Suprapubic skin (tissue), 4 donors: ENCODE data around the gene FBLN1. TPM values are rescaled to one million over a fixed set of nuclear protein-coding genes. Genes with fewer than 3 reads are reported as not detected.
"Not testable (repeated sequence)": the region's sequence is repeated elsewhere in the genome, so short reads cannot be mapped to it uniquely, and the experiment has no call there.

Source experiments
- DNase-seq, 2 donors: peaks; one replicate each; pipeline ENCODE4 v3.0.0-alpha.2; 2019; ENCODE audit warnings: low spot score in 2 of 2
- H3K27ac ChIP-seq: fragments of 200-600 bp; sonication (generic); one replicate; pipeline ENCODE4 v1.5.1; 2019
- H3K27me3 ChIP-seq: fragments of 200-600 bp; sonication (generic); one replicate; pipeline ENCODE4 v1.5.1; 2019
- H3K36me3 ChIP-seq: fragments of 200-600 bp; sonication (generic); one replicate; pipeline ENCODE4 v1.5.1; 2019
- H3K4me1 ChIP-seq: fragments of 200-600 bp; sonication (generic); one replicate; pipeline ENCODE4 v1.5.1; 2019
- H3K4me3 ChIP-seq: fragments of 200-600 bp; sonication (generic); one replicate; pipeline ENCODE4 v1.5.1; 2019; ENCODE audit warnings: mild to moderate bottlenecking
- H3K9me3 ChIP-seq: fragments of 200-600 bp; sonication (generic); one replicate; pipeline ENCODE4 v1.5.1; 2019
- EP300 ChIP-seq: sonication (generic); formaldehyde crosslinking; IDR thresholded peaks from one replicate; pipeline ENCODE4 v1.6.1; 2017; ENCODE audit warnings: antibody characterized with exemption
- POLR2A ChIP-seq, 2 donors: fragments of 450-650 bp; IDR thresholded peaks; one replicate each; pipeline ENCODE4 v1.6.1; 2017; ENCODE audit warnings: antibody characterized with exemption in 2 of 2, mild to moderate bottlenecking in 2 of 2, moderate library complexity in 2 of 2
- POLR2AphosphoS5 ChIP-seq, 3 donors: sonication (generic); formaldehyde crosslinking; IDR thresholded peaks; one replicate each; pipeline ENCODE4 v1.6.1; 2017; ENCODE audit warnings: antibody characterized with exemption in 3 of 3
- WGBS: methylation state at CpG from one replicate; pipeline ENCODE4 v1.1.5; 2018; 5-methylcytosine and 5-hydroxymethylcytosine counted together
- total RNA-seq, 4 donors: library from RNA; depleted of rRNA; stranded (reverse); fragments of >200 nt; gene quantifications; one replicate each; pipeline ENCODE4 v1.1.0, GENCODE V29; 2016
- TF ChIP-seq, protein P1 (sequence below), 2 donors: fragments of 200-600 bp in 1 of 2; fragments of 450-650 bp in 1 of 2; sonication (generic) in 1 of 2; IDR thresholded peaks; one replicate each; pipeline ENCODE4 v1.5.1; 2016 to 2019; ENCODE audit warnings: antibody characterized with exemption in 2 of 2, mild to moderate bottlenecking in 1 of 2, moderate library complexity in 1 of 2

The FBLN1 gene
- total RNA-seq, 4 donors from 2014 or later: 111 to 174 (median 139) TPM

DNA sequence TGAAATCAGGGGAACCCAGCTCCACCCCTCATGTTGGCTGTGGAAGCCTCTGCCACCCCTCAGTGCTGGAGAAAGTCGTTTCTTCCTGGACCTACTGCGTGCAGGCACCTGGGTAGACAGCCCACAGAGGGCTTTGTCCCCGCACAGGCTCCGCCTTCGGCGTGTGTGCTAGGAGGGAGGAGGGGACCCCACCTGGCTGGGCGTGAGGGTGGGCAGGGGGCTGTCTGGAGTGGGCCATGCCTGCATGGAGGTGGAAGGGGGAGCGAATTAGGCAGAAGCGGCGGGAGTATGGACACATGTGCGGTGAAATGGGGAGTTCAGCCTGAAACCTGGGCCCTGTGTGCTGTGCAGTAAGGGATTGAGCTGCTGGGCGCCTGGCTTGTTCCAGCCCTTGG, 49.3 kb downstream of the FBLN1 start:
- TF ChIP-seq POLR2A (IDR thresholded peaks at IDR 0.05) (no peak), POLR2AphosphoS5 (IDR thresholded peaks at IDR 0.05) (no peak), EP300 (no peak)
- TF ChIP-seq, protein P1, sequence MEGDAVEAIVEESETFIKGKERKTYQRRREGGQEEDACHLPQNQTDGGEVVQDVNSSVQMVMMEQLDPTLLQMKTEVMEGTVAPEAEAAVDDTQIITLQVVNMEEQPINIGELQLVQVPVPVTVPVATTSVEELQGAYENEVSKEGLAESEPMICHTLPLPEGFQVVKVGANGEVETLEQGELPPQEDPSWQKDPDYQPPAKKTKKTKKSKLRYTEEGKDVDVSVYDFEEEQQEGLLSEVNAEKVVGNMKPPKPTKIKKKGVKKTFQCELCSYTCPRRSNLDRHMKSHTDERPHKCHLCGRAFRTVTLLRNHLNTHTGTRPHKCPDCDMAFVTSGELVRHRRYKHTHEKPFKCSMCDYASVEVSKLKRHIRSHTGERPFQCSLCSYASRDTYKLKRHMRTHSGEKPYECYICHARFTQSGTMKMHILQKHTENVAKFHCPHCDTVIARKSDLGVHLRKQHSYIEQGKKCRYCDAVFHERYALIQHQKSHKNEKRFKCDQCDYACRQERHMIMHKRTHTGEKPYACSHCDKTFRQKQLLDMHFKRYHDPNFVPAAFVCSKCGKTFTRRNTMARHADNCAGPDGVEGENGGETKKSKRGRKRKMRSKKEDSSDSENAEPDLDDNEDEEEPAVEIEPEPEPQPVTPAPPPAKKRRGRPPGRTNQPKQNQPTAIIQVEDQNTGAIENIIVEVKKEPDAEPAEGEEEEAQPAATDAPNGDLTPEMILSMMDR (IDR thresholded peaks at IDR 0.05): no peak
- no peaks in the 10 kb centered on the region for H3K27me3 ChIP-seq
- peak overlapping the region; percentile 91 for H3K27ac ChIP-seq
- DNase-seq: no peak
- 68% methylated on average over 8 of the region's 12 CpGs for WGBS
- peaks cover 65% of the 10 kb centered on the region for H3K4me1 ChIP-seq
- no peak overlapping the region for H3K4me3 ChIP-seq
- no peaks in the 10 kb centered on the region for H3K9me3 ChIP-seq
- peaks cover 16% of the 10 kb centered on the region for H3K36me3 ChIP-seq

DNA sequence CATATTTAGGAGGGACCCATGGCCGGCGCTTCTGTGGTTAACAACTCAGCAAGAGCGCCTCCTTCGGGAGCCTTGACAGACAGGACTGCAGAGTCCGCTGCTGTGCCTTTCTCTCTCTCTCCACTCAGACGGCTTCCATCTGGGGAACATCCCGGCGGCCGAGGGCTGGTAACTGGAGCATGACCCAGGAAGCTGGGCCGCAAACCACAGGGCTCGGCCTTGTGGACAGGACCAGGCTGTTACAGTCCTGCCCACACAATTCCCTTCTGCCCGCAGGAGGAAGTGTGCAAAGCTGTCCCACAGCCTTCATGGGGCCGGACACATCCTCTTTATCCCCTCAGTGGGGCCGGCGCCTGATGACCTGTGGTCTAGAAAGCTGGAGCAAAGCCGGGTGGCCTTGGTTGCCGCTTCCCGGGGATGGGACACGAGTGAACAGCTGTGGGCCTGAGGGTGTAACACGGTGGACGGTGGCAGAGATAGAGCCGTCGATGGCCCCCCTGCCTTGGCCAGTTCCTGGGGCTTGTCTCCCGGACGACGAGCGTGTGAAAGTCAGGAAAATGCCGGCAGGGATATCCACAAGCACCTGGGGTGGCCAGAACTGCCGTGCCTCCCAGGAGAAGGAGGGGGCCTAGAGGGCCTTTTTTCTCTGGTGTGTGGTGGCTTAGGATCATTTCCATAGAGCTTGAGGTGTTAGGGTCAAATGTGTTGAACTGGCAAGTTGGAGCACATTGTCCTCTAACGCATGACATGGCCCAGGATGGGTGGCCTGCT, 50.1 kb downstream of the FBLN1 start:
- Histone ChIP-seq H3K36me3 (peaks cover 16% of the 10 kb centered on the region), H3K4me3 (no peak overlapping the region), H3K27ac (peak overlapping the region; percentile 91), H3K27me3 (no peaks in the 10 kb centered on the region), H3K9me3 (no peaks in the 10 kb centered on the region), H3K4me1 (peaks cover 65% of the 10 kb centered on the region)
- 53% methylated on average over 17 of the region's 30 CpGs for WGBS
- TF ChIP-seq POLR2A (IDR thresholded peaks at IDR 0.05): no peak
- TF ChIP-seq POLR2AphosphoS5 (IDR thresholded peaks at IDR 0.05): peak in 1 of 3 donors; percentile 22
- TF ChIP-seq, protein P1 (IDR thresholded peaks at IDR 0.05): peak in 1 of 2 donors; percentile 9
- no peak for TF ChIP-seq EP300
- DNase-seq: no peak

DNA sequence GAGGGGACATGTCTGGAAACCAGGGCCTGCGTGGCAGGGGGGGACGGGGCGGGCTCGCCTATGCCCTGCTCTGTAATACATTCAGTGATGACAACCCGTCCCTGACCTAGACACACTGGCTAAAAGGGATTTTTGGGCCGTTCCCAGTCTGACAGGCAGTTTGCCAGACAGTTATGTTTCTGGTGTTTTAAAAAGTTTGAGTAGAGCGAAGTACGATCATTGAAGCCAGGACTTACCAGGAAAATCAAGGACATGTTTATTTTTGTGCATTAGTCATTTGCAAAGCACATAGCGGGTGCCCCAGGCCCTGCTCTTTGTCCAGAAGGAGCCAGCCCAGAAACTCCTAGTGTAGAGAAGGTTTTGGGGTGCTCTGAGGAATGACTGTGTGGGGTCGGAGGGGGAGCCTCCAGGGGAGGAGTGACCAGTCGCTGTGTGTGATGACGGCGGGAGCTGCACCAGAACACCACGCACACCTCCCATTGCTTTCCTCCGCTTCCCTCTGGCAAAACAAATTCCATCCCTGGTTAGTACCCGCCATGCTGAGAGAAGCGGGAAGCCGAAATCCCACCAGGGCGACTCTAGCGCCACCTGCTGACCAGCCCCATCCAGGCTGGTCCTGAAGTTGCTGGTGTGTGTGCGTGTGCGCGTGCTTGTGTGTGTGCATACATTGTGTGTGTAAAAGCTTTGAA, 50.8 kb downstream of the FBLN1 start:
- WGBS: 22% methylated on average over 23 of the region's 23 CpGs

DNA sequence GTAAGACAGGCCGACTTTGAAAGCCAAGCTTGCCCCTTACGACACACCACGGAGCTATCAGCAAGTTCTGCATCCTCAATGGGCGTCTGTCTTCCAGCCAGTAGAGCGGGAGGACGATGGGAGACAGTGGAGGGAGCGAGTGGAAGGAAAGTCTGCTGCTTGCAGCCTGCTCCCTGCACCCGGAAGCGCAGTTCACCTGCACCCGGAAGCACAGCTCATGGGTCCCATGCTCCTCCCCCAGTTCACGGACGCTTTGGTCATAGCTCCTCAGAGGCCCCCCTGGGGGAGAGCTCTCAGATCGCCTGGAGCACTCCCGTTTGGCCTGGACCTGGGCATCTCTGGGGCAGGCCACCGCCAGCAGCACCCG, 51.3 kb downstream of the FBLN1 start:
- WGBS: 42% methylated on average over 12 of the region's 16 CpGs
- no peak for DNase-seq
- Histone ChIP-seq H3K4me1 (peaks cover 53% of the 10 kb centered on the region), H3K36me3 (peaks cover 8% of the 10 kb centered on the region), H3K9me3 (no peaks in the 10 kb centered on the region), H3K4me3 (no peak overlapping the region), H3K27ac (peak overlapping the region; percentile 91), H3K27me3 (no peaks in the 10 kb centered on the region)
- no peak for TF ChIP-seq EP300
- TF ChIP-seq POLR2A (IDR thresholded peaks at IDR 0.05): no peak
- TF ChIP-seq, protein P1 (IDR thresholded peaks at IDR 0.05): no peak
- no peak for TF ChIP-seq POLR2AphosphoS5 (IDR thresholded peaks at IDR 0.05)

More for the DNA sequence above, 50.8 kb downstream of the FBLN1 start:
- H3K9me3 ChIP-seq: no peaks in the 10 kb centered on the region
- no peak overlapping the region for H3K4me3 ChIP-seq
- H3K27me3 ChIP-seq: no peaks in the 10 kb centered on the region
- H3K36me3 ChIP-seq: peaks cover 9% of the 10 kb centered on the region
- peak overlapping the region; percentile 91 for H3K27ac ChIP-seq
- no peak for TF ChIP-seq POLR2A (IDR thresholded peaks at IDR 0.05)
- TF ChIP-seq, protein P1 (IDR thresholded peaks at IDR 0.05): peak; percentile 56 to 89
- H3K4me1 ChIP-seq: peaks cover 57% of the 10 kb centered on the region
- DNase-seq: no peak

DNA sequence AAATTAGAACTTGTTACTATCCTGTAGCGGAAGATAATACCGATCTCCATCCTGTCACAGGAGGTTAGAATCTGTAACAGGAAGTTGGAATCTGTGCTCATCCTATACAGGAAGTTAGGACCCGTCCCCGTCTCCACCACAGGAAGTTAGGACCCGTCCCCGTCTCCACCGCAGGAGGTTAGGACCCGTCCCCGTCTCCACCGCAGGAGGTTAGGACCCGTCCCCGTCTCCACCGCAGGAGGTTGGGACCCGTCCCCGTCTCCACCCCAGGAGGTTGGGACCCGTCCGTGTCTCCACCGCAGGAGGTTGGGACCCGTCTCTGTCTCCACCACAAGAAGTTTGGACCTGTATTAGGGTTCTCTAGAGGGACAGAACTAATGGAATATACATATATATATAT, 52.2 kb downstream of the FBLN1 start:
- Histone ChIP-seq H3K36me3 (peaks cover 8% of the 10 kb centered on the region), H3K27ac (no peak overlapping the region), H3K27me3 (no peaks in the 10 kb centered on the region), H3K4me1 (peaks cover 47% of the 10 kb centered on the region), H3K9me3 (no peaks in the 10 kb centered on the region), H3K4me3 (no peak overlapping the region)
- no peak for DNase-seq
- TF ChIP-seq POLR2AphosphoS5 (IDR thresholded peaks at IDR 0.05): no peak
- no peak for TF ChIP-seq POLR2A (IDR thresholded peaks at IDR 0.05)
- TF ChIP-seq, protein P1 (IDR thresholded peaks at IDR 0.05): no peak
- TF ChIP-seq EP300: no peak
- 88% methylated on average over 19 of the region's 19 CpGs for WGBS

DNA sequence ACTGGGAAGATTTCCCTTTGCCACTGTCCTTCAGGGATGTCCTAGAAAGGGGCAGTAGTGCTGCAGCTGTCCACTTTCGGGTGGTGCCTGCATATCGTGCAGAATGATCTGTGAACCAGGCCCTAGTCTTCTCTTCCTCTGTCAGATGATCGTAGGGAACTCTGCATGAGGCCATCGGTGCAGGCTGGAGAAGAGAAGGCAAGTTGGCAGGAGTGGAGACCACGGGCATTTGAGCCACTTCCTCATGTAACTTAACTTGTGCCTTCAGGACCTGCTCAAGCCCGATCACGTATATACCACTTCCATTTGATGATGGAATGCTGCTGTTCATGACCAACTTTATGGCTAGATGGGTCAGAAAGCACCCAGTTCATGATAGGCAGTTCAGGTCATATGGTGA, 55.2 kb downstream of the FBLN1 start:
- peaks cover 17% of the 10 kb centered on the region for H3K4me1 ChIP-seq
- 67% methylated on average over 6 of the region's 7 CpGs for WGBS

DNA sequence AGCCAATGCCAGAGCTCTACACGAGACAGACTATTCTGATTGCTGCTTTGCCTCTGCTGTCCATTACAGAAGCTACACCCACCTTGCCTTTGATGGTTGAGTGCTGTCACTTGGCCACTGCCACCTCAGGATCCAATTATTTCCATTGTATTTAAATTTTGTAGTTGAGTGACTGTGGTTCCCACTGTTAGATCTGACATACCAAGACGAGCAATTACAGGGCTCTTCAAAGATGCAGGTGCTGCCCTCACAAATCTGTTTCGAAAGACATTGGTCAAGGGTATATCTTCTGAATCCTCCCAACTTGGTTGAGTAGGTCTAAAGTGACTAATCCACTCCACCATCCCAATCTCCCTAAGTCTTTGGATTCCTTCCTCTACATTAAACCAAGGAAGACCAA, 57.4 kb downstream of the FBLN1 start:
- H3K27ac ChIP-seq: not testable (repeated sequence)

More for the DNA sequence above, 55.2 kb downstream of the FBLN1 start:
- not testable (repeated sequence) for H3K27ac ChIP-seq, DNase-seq, H3K9me3 ChIP-seq, H3K4me3 ChIP-seq, H3K27me3 ChIP-seq
- H3K36me3 ChIP-seq: peaks cover 18% of the 10 kb centered on the region

DNA sequence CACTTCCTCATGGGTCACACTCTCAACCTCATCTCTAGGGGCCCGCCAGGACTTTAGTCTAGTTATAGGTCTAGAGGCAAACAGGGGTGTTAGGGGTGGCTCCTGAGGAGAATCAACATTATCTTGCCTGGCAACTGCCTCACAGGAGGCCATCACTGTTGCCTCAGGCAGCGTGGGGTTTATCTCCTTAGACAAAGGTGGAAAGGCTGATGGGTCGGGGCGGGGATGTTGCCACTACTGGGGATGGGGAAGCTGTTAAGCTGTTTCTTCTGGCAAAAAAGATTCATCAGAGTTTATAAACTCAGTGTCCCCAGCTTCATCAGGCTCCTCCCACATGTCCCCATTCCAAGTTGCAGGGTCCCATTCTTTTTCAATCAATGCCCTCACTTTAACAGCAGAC, 58.1 kb downstream of the FBLN1 start:
- DNase-seq: not testable (repeated sequence)
- 94% methylated on average over 4 of the region's 4 CpGs for WGBS
- H3K36me3 ChIP-seq: peaks cover 31% of the 10 kb centered on the region

More for the DNA sequence above, 57.4 kb downstream of the FBLN1 start:
- H3K36me3 ChIP-seq: peaks cover 31% of the 10 kb centered on the region
- not testable (repeated sequence) for DNase-seq, H3K4me1 ChIP-seq, H3K4me3 ChIP-seq, H3K27me3 ChIP-seq, H3K9me3 ChIP-seq
- 93% methylated on average over 3 of the region's 3 CpGs for WGBS

More for the DNA sequence above, 58.1 kb downstream of the FBLN1 start:
- H3K9me3 ChIP-seq, H3K4me3 ChIP-seq, H3K4me1 ChIP-seq, H3K27ac ChIP-seq, H3K27me3 ChIP-seq: not testable (repeated sequence)
